PC-9 (cell line): ENCODE measurements around the gene VAX1. TPM values are rescaled to one million over a fixed set of nuclear protein-coding genes. Genes with fewer than 3 reads are reported as not detected.

Source experiments
- BruUV-seq: library from RNA; stranded (reverse); fragments of 400-500 nt; replicated peaks from 2 replicates; lab custom pipeline; 2021; lab: Mats Ljungman, UMichigan
- CTCF ChIA-PET: fragments of 300-600 bp; sonication (Branson Sonifier 250); formaldehyde crosslinking; loops from one replicate; lab custom pipeline; 2022; ENCODE audit warnings: antibody characterized with exemption; lab: Charles Lee
- POLR2A ChIA-PET: fragments of 300-600 bp; sonication (Branson Sonifier 250); formaldehyde crosslinking; loops from one replicate; lab custom pipeline; 2022; ENCODE audit warnings: antibody characterized with exemption; ENCODE audit not compliant: unreplicated experiment; lab: Charles Lee
- DNase-seq, 2 experiments: peaks; one replicate each; pipeline versions ENCODE4 v3.0.0 to v3.0.0-alpha.2; 2015 to 2022; ENCODE audit warnings: mixed read lengths in 1 of 2
- H2AFZ ChIP-seq: fragments of 200-600 bp; sonication (generic); 2 replicates; pipeline ENCODE4 v1.8.1; 2017; ENCODE audit warnings: antibody characterized with exemption
- H3F3A ChIP-seq: fragments of 200-600 bp; sonication (generic); 2 replicates; pipeline ENCODE4 v1.8.1; 2017; ENCODE audit warnings: antibody characterized with exemption, mild to moderate bottlenecking, low read depth; ENCODE audit not compliant: insufficient read depth
- H3K27ac ChIP-seq: fragments of 200-600 bp; sonication (generic); 2 replicates; pipeline ENCODE4 v1.6.1; 2016; ENCODE audit warnings: mixed run types
- H3K27me3 ChIP-seq: fragments of 200-600 bp; sonication (generic); 2 replicates; pipeline ENCODE4 v1.6.1; 2016; ENCODE audit warnings: low read depth, mixed run types; ENCODE audit not compliant: insufficient read depth
- H3K36me3 ChIP-seq: fragments of 200-600 bp; sonication (generic); 2 replicates; pipeline ENCODE4 v1.6.1; 2016; ENCODE audit warnings: low read depth, mixed run types
- H3K4me1 ChIP-seq: fragments of 200-600 bp; sonication (generic); replicated peaks from 2 replicates; pipeline ENCODE4 v1.6.1; 2016; ENCODE audit warnings: mixed run types; ENCODE audit not compliant: insufficient read depth
- H3K4me2 ChIP-seq: fragments of 200-600 bp; sonication (generic); 2 replicates; pipeline ENCODE4 v1.6.1; 2017; ENCODE audit warnings: mixed run types
- H3K4me3 ChIP-seq: fragments of 200-600 bp; sonication (generic); 2 replicates; pipeline ENCODE4 v1.6.1; 2016; ENCODE audit warnings: mixed run types
- H3K79me2 ChIP-seq: fragments of 200-600 bp; sonication (generic); 2 replicates; pipeline ENCODE4 v1.6.1; 2017; ENCODE audit warnings: low read depth, mixed run types
- H3K9me2 ChIP-seq: fragments of 200-600 bp; sonication (generic); 2 replicates; pipeline ENCODE4 v1.8.1; 2017; ENCODE audit warnings: mild to moderate bottlenecking; ENCODE audit not compliant: insufficient read depth
- H3K9me3 ChIP-seq: fragments of 200-600 bp; sonication (generic); 2 replicates; pipeline ENCODE4 v1.8.1; 2016; ENCODE audit warnings: low read depth; ENCODE audit not compliant: insufficient read depth
- H4K20me1 ChIP-seq: fragments of 200-600 bp; sonication (generic); 2 replicates; pipeline ENCODE4 v1.8.1; 2017; ENCODE audit not compliant: insufficient read depth
- EZH2 ChIP-seq: fragments of 200-600 bp; sonication (generic); IDR thresholded peaks from 2 replicates; pipeline ENCODE4 v1.8.0; 2017; ENCODE audit warnings: antibody characterized with exemption, low read depth
- intact Hi-C: fragments of 100-400 bp; cut with micrococcal nuclease; formaldehyde crosslinking; loops from one replicate; pipeline ENCODE4 v1.10.0; 2022; ENCODE audit not compliant: unreplicated experiment
- total RNA-seq: library from RNA; stranded (reverse); gene quantifications from 2 replicates; pipeline ENCODE4 v1.2.3, GENCODE V29; 2021
- TF ChIP-seq, protein P1 (sequence below): fragments of 200-600 bp; sonication (generic); conservative IDR thresholded peaks from 2 replicates; pipeline ENCODE4 v1.6.1; 2017; ENCODE audit warnings: mixed run types, antibody characterized with exemption, mild to moderate bottlenecking, moderate library complexity

The VAX1 gene
- total RNA-seq, 1 experiment from 2014 or later: not detected

DNA sequence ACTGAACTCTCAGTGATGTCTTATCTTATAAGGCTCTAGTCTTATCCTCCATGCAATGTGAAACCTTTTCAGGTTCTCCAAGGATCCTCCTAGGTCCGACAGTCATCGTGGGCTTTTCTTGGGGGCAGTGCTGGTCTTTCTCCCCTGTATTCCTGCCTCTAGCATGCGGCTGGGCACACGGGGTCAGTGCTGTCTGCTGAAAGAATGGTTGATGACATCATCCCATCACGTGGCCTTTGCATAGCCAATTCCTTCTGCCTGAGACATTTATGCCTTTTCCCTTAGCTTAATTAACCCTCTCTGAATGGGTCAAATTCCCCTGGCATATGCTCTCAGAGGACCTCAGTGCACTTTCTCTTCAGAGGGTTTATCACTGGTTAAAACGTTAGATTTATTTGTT lies 32.2 kb upstream of the VAX1 start:
- ChIA-PET CTCF (interaction anchor here (0.6 kb wide), 1 partner anchor 378 kb away, joined by 7 read pairs; no protein-coding TSS in a partner anchor), POLR2A (no interaction called here)
- H3K4me1 ChIP-seq: no peaks in the 10 kb centered on the region
- H3K27me3 ChIP-seq: peaks cover 31% of the 10 kb centered on the region
- TF ChIP-seq, protein P1, sequence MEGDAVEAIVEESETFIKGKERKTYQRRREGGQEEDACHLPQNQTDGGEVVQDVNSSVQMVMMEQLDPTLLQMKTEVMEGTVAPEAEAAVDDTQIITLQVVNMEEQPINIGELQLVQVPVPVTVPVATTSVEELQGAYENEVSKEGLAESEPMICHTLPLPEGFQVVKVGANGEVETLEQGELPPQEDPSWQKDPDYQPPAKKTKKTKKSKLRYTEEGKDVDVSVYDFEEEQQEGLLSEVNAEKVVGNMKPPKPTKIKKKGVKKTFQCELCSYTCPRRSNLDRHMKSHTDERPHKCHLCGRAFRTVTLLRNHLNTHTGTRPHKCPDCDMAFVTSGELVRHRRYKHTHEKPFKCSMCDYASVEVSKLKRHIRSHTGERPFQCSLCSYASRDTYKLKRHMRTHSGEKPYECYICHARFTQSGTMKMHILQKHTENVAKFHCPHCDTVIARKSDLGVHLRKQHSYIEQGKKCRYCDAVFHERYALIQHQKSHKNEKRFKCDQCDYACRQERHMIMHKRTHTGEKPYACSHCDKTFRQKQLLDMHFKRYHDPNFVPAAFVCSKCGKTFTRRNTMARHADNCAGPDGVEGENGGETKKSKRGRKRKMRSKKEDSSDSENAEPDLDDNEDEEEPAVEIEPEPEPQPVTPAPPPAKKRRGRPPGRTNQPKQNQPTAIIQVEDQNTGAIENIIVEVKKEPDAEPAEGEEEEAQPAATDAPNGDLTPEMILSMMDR: no peak
- no peak for TF ChIP-seq EZH2
- no peaks in the 10 kb centered on the region for H3F3A ChIP-seq
- H3K4me2 ChIP-seq: no peak overlapping the region
- intact Hi-C loops: loop anchor here (10.0 kb wide), 1 partner anchor 1815 kb away; no protein-coding TSS in a partner anchor
- H3K9me2 ChIP-seq: no peaks in the 10 kb centered on the region
- H3K36me3 ChIP-seq: no peaks in the 10 kb centered on the region
- no peaks in the 10 kb centered on the region for H3K79me2 ChIP-seq
- no peak overlapping the region for H3K27ac ChIP-seq
- DNase-seq: no peak
- no peak overlapping the region for H3K4me3 ChIP-seq
- H3K9me3 ChIP-seq: no peaks in the 10 kb centered on the region
- H4K20me1 ChIP-seq: no peaks in the 10 kb centered on the region
- BruUV-seq: no TSS peak
- no peak overlapping the region for H2AFZ ChIP-seq

DNA sequence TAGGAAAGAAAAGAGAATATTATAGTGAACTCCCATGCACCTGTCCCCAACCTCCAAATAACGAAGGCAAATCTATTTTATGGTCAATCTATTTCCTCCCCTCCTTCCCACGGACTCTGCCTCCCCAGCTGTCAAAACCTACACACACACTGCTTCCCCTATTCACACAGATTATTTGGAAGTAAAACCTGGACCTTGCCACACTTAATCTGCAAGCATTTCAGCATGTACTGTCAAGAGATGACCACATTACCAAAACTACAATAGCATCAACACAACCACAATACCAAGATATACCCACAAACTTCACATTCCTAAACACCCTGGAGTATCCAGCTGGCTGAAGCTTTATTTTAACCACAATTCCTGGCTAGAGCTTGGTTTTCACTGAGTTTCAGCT lies 31.4 kb upstream of the VAX1 start:
- Histone ChIP-seq H2AFZ (no peak overlapping the region), H3K27me3 (peaks cover 31% of the 10 kb centered on the region), H3K36me3 (no peaks in the 10 kb centered on the region), H3K79me2 (no peaks in the 10 kb centered on the region), H3K27ac (no peak overlapping the region), H3K9me2 (no peaks in the 10 kb centered on the region), H3F3A (no peaks in the 10 kb centered on the region), H3K4me1 (no peaks in the 10 kb centered on the region), H3K4me2 (no peak overlapping the region), H3K9me3 (no peaks in the 10 kb centered on the region), H4K20me1 (no peaks in the 10 kb centered on the region), H3K4me3 (no peak overlapping the region)
- TF ChIP-seq, protein P1: no peak
- no peak for TF ChIP-seq EZH2
- BruUV-seq: no TSS peak
- POLR2A ChIA-PET: no interaction called here
- intact Hi-C loops: loop anchor here (10.0 kb wide), 2 partner anchors 165 to 225 kb away; partner anchors contain the start of gene SHTN1
- CTCF ChIA-PET: interaction anchor here (0.6 kb wide), 1 partner anchor 377 kb away, joined by 7 read pairs; no protein-coding TSS in a partner anchor
- no peak for DNase-seq

DNA sequence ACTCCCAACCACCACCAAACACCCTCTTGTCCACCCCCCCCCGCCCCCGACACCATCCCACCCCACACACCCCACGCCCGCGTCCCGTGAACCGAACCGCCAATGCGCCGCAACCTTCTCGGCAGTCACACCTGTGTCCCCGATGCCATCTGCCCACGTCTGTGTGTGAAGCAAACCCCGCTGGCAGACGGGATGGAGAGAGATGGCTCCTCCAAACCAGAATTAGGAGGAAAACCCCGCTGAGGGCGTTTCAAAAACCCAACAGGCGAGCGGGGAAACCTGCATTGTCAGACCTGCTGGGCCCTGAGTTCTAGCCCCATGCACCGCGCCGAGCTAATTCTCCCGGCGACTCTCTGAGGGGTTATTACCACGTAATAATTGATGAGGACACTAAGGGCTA lies 30.7 kb upstream of the VAX1 start:
- Histone ChIP-seq H3K79me2 (no peaks in the 10 kb centered on the region), H2AFZ (no peak overlapping the region), H3K9me2 (no peaks in the 10 kb centered on the region), H3K9me3 (no peaks in the 10 kb centered on the region), H3F3A (no peaks in the 10 kb centered on the region), H4K20me1 (no peaks in the 10 kb centered on the region), H3K27me3 (peaks cover 31% of the 10 kb centered on the region), H3K4me1 (no peaks in the 10 kb centered on the region), H3K4me2 (no peak overlapping the region), H3K36me3 (no peaks in the 10 kb centered on the region), H3K27ac (no peak overlapping the region), H3K4me3 (no peak overlapping the region)
- no peak for DNase-seq
- ChIA-PET CTCF (no interaction called here), POLR2A (no interaction called here)
- no TSS peak for BruUV-seq
- intact Hi-C loops: loop anchor here (10.0 kb wide), 2 partner anchors 164 to 224 kb away; partner anchors contain the start of gene SHTN1
- TF ChIP-seq, protein P1: no peak
- no peak for TF ChIP-seq EZH2
